Measurements from ENCODE around the gene SLC38A4. TPM values are rescaled to one million over a fixed set of nuclear protein-coding genes. Genes with fewer than 3 reads are reported as not detected.
"Not testable (repeated sequence)": the region's sequence is repeated elsewhere in the genome, so short reads cannot be mapped to it uniquely, and the experiment has no call there.

SLC38A4 gene
- total RNA-seq, 1 experiment from 2014 or later, result 0.96 TPM

DNA sequence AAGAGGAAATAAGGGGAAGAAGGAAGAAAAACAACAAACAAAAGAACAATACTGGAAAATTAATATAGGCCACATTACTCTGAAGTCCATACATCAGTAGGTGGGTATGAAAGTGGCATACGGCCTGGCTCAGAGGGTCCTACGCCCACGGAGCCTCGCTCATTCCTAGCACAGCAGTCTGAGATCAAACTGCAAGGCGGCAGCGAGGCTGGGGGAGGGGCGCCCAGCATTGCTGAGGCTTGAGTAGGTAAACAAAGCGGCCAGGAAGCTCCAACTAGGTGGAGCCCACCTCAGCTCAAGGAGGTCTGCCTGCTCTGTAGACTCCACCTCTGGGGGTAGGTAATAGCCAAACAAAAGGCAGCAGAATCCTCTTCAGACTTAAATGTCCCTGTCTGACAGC is 23.0 kb upstream of the SLC38A4 start:
- not testable (repeated sequence) for H3K27me3 Mint-ChIP-seq (ENCODE audit: low read depth)
- H3K9me3 Mint-ChIP-seq, result peaks cover 37 to 44% of the 10 kb centered on the region in 2 experiments

More for the DNA sequence above, 23.0 kb upstream of the SLC38A4 start:
- not testable (repeated sequence) for H3K9me3 ChIP-seq (ENCODE audit: control insufficient read depth, low read depth, low read length); H2AFZ ChIP-seq (ENCODE audit: low read length); H4K5ac ChIP-seq (ENCODE audit: insufficient read length, low read depth, low read length); H3K9ac ChIP-seq (ENCODE audit: extremely low read depth, insufficient read length, low read length); H3K56ac ChIP-seq (ENCODE audit: insufficient read length, low read depth, low read length); H3K79me2 ChIP-seq (ENCODE audit: insufficient read depth, low read length); H4K8ac ChIP-seq (replicated peaks; ENCODE audit: insufficient read length, low read depth, low read length); H4K91ac ChIP-seq (ENCODE audit: insufficient read length, low read depth, low read length); H3K4me1 ChIP-seq (ENCODE audit: insufficient read depth, low read length); H3K4me3 Mint-ChIP-seq; H3K27ac ChIP-seq (ENCODE audit: insufficient read length, low read depth, low read length); H2BK5ac ChIP-seq (ENCODE audit: insufficient read length, low read length); H3K27ac Mint-ChIP-seq; H3K14ac ChIP-seq (ENCODE audit: insufficient read depth, low read length); H3K23me2 ChIP-seq (ENCODE audit: insufficient read length, low read depth, low read length, poor library complexity, severe bottlenecking); H3K18ac ChIP-seq (ENCODE audit: insufficient read length, low read depth, low read length); H3K4me1 Mint-ChIP-seq; H3K4ac ChIP-seq (ENCODE audit: low read depth, low read length); H2AK5ac ChIP-seq (ENCODE audit: insufficient read length, low read length); H2BK12ac ChIP-seq (ENCODE audit: insufficient read length, low read depth, low read length); H3K4me2 ChIP-seq (ENCODE audit: insufficient read depth, insufficient read length, low read length); H3T11ph ChIP-seq (ENCODE audit: low read length); H3K27me3 ChIP-seq (ENCODE audit: insufficient read depth, low read length); H2BK120ac ChIP-seq (ENCODE audit: low read depth, low read length, poor library complexity, severe bottlenecking); H2BK15ac ChIP-seq (ENCODE audit: low read depth, low read length); H3K23ac ChIP-seq (ENCODE audit: insufficient read length, low read depth, low read length); DNase-seq; H4K20me1 ChIP-seq (ENCODE audit: control insufficient read depth, insufficient read depth, insufficient read length); H3K79me1 ChIP-seq (ENCODE audit: insufficient read depth, low read depth, low read length, poor library complexity, severe bottlenecking); H2BK20ac ChIP-seq (ENCODE audit: low read depth, low read length, poor library complexity, severe bottlenecking)
- WGBS (ENCODE audit: extremely low coverage, insufficient read length, low lambda C conversion rate), result no CpG with 5 or more reads among the region's 8 CpGs
- peaks cover 7 to 14% (median 12%) of the 10 kb centered on the region in 3 experiments; a peak in 6 of 7 replicates for H3K36me3 Mint-ChIP-seq (ENCODE audit: insufficient read depth in 1 of 3, low read depth in 3 of 3)
